NCI-H226 (cell line): ENCODE results near the gene PXMP2.

Source experiments
- DNase-seq: peaks from one replicate; pipeline ENCODE4 v3.0.0-alpha.2; 2015

PXMP2 gene

GRCh38 chr12:132695431-132695830 is 8.0 kb downstream of the PXMP2 start:
- DNase-seq = no peak

- DNase-seq = no peak
These were observed 11.0 kb downstream of the PXMP2 start for GRCh38 chr12:132698341-132698740.

GRCh38 chr12:132700212-132700822 is 12.9 kb downstream of the PXMP2 start:
- no peak for DNase-seq

GRCh38 chr12:132702640-132703039 is 15.3 kb downstream of the PXMP2 start:
- DNase-seq = no peak

DNA sequence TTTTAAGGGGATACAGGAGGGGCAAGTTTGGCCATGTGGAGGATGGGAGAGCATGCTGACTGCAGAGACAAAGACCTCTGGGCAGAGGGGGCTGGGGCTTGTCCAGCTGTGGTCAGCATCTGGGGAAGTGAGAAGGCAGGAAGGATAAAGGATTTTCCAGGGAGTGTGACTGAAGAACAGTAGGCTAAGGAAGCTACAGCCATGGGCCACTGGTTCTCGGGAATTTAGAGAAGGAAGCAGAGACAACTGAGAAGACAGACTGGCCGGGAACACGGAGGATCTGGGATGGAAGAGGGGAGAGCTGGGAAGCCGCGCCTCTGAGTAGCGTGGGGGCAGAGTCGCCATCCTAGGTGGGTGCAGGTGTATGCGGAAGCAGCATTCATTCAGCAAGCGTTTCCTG is 16.3 kb downstream of the PXMP2 start:
- no peak for DNase-seq

DNA sequence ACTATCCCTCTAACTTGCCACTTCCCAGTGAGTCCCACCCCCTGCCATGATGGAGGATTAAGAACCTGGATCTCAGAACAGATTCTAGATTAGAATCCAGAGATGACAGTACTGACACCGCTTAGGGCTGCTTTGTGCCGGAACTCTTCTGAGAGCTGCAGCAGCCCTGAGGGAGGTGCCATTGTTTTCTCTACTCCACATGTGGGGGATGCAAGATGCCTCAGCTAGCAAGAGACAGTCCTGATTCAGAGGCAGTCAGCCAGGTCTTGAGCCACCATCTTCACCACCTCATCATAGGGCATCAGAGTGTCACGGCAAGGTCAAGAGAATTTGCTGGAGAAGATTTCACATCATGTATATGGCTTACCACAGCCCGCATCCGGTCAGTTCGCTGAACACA is 19.9 kb downstream of the PXMP2 start:
- DNase-seq = no peak

GRCh38 chr12:132708150-132708549 is 20.8 kb downstream of the PXMP2 start:
- DNase-seq = no peak

DNA sequence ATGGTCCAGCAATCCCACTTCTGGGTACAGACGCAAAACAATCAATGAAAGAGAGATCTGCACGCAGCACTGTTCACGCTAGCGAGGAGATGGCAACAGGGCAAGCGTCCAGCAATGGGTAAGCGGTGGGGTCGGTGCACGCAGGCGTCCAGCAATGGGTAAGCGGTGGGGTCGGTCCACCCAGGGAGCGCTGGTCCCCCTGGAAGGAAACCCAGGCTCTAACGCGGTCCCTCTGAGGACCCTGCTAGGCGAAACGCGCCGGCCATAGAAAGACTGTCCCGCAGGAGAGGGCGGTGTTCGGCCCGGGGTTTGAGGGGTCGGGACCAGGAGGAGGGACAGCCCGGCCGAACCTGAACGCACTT is 22.6 kb downstream of the PXMP2 start:
- no peak for DNase-seq

DNA sequence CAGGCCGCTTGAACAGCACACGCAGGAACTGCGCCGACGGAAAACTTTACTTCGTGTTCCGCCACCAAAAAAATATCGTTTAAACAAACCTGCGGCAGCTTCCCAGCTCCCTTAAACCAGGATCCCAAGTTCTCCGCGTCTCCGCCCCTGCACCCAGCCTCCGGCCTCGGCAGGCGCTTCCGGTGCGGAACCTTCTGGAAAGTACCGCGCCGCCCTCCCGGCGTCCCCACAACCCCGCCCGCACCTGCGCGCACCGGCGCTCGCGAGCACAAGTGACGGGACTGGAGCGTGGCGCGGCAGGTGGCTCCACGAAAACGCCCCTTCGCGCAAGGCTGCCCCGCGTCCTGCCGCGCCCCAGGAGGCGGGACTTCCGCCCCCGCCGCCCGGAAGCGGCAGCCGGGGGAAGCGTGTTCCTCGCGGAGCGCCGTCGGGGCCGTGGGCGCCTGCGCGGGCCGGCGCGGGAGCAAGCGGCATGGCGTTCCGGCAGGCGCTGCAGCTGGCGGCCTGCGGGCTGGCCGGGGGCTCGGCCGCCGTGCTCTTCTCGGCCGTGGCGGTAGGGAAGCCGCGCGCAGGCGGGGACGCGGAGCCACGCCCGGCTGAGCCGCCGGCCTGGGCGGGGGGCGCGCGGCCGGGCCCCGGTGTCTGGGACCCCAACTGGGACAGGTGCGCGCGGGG is 23.2 kb downstream of the PXMP2 start, which contains the start of gene PGAM5:
Gene PGAM5 (plus strand): TSS at position 438 of the 675 bp plus-strand sequence. CDS start 35 bp downstream, at position 473.
- peak; percentile 96 for DNase-seq

DNA sequence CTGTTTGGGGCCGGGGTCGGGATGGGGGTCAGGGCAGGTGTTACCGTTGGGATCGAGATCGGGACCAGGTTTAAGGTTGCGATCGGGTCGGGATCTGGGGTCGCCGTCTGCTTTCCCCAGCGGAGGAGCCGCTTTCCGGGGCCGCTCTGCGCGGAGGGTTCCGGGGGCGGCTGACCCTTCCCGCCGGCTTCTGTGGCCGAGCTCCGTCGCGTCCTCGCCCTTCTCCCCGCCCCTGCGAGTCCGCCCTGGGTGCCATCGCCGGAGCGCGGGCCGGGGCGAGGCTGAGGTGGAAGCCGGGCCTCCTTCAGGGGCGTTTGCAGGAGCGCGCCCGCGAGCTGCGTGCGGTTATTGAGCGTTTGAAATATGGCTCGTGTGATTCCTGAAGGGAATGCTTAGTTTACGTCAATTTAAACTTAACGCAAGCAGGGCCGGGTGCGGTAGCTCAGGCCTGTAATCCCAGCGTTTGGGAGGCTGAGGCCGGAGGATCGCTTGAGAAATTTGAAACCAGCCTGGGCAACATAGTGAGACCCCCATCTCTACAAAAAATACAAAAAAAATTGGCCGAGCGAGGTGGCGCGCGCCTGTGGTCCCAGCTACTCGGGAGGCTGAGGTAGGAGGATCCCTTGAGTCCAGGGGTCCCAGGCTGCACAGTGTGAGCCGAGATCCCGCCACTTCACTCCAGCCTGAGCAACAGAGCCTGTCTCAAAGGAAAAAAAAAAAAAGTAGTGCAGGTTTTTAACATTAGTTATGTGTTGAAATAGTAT is 23.9 kb downstream of the PXMP2 start:
- DNase-seq = no peak

DNA sequence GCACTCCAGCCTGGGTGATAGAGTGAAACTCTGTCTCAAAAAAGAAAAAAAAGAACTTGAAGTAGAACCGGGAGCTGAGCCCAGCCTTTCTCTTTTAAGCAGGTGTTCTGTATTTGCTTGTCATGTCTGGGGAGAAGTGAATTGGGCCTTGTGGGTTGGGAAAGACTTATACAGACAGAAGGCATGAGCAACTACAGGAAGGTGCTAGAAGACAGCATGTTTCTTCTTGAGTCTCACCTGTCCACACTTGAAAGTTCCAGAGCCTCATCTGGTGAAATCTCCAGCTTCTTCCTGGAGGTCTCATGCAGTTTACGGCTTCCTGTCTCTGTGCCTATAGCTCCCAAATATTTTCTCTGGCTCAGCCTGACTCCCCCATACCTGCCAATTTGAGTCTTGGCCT is 25.7 kb downstream of the PXMP2 start:
- no peak for DNase-seq

- no peak for DNase-seq
These were observed 28.5 kb downstream of the PXMP2 start for GRCh38 chr12:132715874-132716273.

- no peak for DNase-seq
These were observed 29.0 kb downstream of the PXMP2 start for GRCh38 chr12:132716356-132716755.

GRCh38 chr12:132717011-132717410 is 29.6 kb downstream of the PXMP2 start:
- no peak for DNase-seq

- no peak for DNase-seq
These were observed 30.4 kb downstream of the PXMP2 start for GRCh38 chr12:132717531-132718387.

DNA sequence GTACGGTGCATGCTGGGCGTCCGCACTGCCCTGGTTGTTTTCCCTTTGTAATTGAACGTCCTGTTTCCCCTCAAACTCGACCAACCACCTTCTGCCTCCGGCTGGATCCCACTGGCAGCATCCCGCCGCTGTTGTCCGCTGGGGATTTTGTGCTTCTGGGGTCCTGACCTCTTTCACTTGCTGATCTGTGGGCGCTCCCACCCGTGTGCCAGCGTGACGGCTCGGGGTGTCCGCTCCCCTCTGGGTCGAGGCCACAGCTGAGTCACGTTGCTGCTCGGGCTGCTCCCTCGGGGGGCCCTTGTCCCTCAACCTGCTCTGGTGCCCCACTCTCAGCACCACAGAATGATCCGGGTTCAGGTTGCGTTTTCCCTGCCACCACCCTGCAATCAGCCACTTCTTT is 31.3 kb downstream of the PXMP2 start:
- DNase-seq = no peak

DNA sequence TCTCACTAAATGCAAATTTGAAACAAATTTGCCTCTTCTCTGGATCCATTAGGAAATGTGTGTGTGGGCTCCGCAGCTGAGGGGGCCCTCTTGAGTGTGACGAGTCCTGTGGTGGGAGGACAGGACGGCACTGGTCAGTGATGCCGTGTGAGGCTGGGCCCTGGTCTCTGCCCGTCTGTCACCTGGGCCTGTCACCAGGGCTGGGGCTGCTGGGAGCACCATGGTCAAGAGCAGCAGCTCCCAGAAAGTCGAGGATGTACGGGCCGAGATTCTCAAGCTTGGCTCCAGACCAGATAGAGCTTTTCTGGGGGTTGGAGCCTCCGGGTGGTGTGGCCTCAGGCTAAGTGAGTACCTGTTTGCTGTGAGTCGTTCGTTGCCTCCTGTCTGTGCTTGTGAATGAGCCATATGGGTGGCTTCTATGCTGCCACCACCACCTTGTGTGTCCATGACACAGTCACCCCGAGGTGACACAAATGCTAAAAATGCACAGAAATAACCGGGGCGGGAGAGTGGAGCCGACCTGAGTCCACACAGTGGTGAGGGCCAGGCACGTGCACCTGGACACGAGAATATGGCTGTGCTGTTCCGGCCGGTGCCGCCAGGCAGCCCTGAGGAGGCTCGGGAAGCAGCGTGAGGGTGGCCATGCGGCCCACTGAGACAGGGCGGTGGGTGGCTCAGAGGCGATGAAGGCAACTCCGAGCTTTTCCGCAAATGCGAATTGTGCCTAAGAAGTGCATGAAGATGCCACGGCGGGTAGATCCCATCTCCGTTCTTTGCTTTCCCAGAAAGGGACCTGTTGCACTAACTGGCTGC is 32.0 kb downstream of the PXMP2 start:
- no peak for DNase-seq

DNA sequence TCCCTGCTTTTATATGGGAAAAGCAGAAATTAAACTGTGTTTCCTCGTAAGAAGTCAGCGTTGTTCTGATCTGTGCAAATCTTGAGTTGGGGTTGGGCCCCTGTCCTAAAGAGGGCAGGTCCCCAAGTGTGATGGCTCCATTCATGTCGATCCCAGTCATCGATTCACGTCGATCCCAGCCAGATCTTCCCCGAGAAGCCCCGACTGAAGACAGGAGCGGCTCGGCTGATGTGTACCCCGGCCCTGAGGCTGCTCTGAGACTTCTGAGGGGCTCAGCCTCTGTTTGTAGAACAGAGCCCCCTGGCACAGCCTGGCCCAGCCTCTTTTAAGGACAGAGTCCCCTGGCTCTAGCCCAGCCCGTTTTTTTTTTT is 32.6 kb downstream of the PXMP2 start:
- no peak for DNase-seq

DNA sequence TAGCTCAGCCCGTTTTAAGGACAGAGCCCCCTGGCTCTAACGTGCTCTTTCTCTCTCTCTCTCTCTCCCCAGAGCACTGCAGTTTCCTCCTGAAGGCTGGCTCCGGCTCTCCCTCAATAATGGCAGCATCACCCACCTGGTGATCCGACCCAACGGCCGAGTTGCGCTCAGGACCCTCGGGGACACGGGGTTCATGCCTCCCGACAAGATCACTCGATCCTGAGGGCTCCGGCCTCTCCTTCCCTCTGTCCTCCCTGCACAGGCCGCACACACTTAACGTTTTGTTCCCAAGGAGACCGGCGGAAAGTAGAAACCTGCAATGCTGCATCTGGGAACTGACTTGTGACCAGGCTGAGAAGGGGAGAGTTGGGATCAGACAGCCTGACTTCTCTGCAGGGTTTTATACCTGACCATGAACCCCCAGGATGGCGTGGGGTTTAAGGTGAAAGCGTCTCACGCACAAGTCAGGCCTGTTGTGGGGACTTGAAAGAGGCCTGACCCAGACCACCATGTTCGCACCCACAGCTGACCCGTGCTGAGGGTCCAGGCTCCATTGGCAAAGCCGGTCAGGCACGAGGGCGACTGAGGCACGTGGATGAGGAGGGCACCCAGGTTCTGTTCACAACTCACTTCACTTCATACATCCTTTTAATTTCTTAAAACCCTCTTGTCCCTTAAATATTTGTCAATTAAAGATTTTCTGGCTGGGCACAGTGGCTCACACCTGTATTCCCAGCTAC is 33.4 kb downstream of the PXMP2 start:
- DNase-seq = no peak

DNA sequence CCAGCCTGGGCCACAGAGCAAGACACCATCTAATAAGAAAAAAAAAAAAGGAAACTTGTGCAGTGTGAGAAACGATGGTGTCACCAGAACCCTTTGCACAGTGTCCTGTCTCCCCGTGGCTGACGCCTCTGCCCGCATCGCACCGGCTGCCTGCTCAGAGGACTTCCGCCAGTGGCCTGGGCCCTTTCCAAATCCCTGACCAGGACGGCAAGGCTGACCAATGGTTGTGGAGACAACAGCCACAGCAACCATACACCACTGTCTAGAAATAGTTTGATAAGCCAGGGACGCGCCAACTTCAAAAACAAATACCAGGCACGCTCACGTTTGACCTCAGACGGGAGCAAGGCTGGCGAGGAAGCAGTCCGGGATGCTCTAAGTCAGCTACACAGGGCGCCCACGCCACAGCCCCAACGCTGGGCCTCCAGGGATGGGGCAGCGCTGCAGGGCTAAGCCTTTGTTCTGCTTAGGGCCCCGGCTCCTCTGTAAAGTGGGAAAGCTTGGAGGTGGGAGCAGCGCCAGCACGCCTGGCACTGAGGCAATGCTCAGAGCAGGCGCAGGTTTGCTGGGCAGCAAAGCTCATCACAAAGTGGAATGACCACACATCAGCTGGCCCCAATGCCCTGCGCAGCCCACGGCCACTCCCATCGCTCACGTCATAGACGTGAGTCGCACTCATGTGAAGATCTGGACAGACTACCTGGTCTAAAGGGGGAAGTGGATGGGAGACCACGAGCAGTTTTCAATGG is 35.8 kb downstream of the PXMP2 start:
- DNase-seq = peak; percentile 77

GRCh38 chr12:132723764-132724140 is 36.4 kb downstream of the PXMP2 start:
- peak; percentile 63 for DNase-seq
